ENCODE measurements around the gene AMIGO1. TPM values are rescaled to one million over a fixed set of nuclear protein-coding genes. Genes with fewer than 3 reads are reported as not detected.
A peak's percentile ranks its signal among the peaks of the same experiment; 100 is the strongest.

Gene AMIGO1
- total and polyA plus RNA-seq, 11 donors: 4.6 to 19.1 (median 13.4) TPM

DNA sequence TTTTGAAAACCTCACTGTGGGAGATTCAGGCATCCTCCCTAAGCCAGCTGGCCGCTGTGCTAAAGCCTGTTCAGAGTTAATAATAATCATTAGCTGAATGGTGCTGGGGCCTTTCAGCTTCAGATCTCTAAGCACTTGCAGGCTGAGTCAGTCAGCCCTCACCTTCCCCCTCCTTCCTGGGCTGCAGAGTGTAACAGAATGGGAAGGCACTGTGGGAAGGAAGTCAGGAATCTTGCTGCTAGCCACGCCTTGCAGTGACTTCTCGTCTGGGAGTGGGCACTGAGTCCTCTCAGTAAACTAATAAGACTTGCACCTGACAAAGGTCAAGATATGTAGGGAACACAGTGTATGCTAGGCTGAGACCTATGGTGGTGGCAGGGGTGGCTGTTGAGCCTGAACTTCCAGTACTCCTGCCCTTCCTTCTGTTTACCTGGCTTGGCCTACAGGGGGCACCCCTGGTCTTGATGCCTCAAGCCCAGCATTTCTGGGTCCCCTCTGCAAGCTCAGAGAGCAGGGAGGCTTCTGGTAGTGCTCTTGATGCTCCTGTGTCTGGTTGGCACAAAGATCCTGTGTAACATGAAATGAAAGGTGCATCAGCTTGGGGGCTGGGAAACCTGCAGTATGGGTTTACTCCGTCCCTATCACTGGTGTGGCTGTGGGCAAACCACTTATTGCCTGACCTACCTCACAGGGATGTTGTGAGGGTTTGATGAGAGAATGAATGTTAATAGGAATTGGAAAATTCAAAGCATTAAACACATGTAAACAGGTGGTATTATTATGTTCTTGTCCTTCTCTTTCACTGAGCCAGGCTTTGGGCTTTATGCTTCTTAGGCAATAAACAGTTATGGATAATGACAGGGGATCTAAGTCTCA lies 9.6 kb downstream of the AMIGO1 start:
- peak overlapping the region in 1 of 12 donors; percentile 51 for H3K27ac ChIP-seq
- ATAC-seq (peak in 1 of 4 donors; percentile 30), DNase-seq (no peak)

DNA sequence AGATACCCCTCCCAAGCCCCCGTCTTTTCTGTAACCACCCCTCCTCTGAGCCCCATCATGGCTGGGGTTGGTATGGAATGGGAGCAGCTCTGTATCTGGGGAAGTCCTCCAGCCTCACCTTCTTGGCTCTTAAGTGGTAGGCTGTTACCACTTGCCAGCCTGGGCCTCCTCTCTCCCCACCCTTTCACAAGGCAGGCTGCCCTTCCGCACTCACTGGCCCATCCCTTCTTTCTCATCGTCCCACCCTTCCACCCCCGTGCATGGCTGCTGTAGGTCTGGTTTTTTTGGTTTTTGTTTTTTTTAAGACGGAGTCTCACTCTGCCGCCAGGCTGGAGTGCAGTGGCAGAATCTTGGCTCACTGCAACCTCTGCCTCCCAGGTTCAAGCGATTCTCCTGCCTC lies 10.4 kb downstream of the AMIGO1 start:
- TF ChIP-seq, protein P1, sequence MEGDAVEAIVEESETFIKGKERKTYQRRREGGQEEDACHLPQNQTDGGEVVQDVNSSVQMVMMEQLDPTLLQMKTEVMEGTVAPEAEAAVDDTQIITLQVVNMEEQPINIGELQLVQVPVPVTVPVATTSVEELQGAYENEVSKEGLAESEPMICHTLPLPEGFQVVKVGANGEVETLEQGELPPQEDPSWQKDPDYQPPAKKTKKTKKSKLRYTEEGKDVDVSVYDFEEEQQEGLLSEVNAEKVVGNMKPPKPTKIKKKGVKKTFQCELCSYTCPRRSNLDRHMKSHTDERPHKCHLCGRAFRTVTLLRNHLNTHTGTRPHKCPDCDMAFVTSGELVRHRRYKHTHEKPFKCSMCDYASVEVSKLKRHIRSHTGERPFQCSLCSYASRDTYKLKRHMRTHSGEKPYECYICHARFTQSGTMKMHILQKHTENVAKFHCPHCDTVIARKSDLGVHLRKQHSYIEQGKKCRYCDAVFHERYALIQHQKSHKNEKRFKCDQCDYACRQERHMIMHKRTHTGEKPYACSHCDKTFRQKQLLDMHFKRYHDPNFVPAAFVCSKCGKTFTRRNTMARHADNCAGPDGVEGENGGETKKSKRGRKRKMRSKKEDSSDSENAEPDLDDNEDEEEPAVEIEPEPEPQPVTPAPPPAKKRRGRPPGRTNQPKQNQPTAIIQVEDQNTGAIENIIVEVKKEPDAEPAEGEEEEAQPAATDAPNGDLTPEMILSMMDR (IDR thresholded peaks at IDR 0.05): no peak
- no peak for TF ChIP-seq POLR2A (IDR thresholded peaks at IDR 0.05)
- Histone ChIP-seq H3K4me1 (peaks cover 0 to 39% (median 11%) of the 10 kb centered on the region in 12 donors), H3K9me3 (no peaks in the 10 kb centered on the region), H3K4me3 (no peak overlapping the region), H3K36me3 (peaks cover 0 to 50% (median 28%) of the 10 kb centered on the region in 9 donors), H3K27me3 (no peaks in the 10 kb centered on the region), H3K27ac (peak overlapping the region in 1 of 12 donors; percentile 44)
- no peak for ATAC-seq
- DNase-seq: no peak
- intact Hi-C loops (cut with DNase I): loop anchor here in 1 of 10 donors (2.0 kb wide), 1 partner anchor 32 kb away; no protein-coding TSS in a partner anchor
- 86 to 93% (median 91%) methylated on average over 7 of the region's 7 CpGs for WGBS, 4 donors

More for the DNA sequence above, 9.6 kb downstream of the AMIGO1 start:
- Histone ChIP-seq H3K4me3 (no peak overlapping the region), H3K9me3 (no peaks in the 10 kb centered on the region), H3K4me1 (peaks cover 0 to 34% (median 6%) of the 10 kb centered on the region in 12 donors), H3K36me3 (peaks cover 0 to 53% (median 31%) of the 10 kb centered on the region in 9 donors), H3K27me3 (no peaks in the 10 kb centered on the region)
- intact Hi-C loops (cut with DNase I): loop anchor here in 1 of 10 donors (2.0 kb wide), 1 partner anchor 31 kb away; no protein-coding TSS in a partner anchor
- WGBS, 4 donors: 72 to 80% (median 75%) methylated on average over 3 to 4 of the region's 4 CpGs
- TF ChIP-seq, protein P1 (IDR thresholded peaks at IDR 0.05): peak in 9 of 12 donors; percentile 20 to 46 (median 39)
- TF ChIP-seq POLR2A (IDR thresholded peaks at IDR 0.05): no peak

DNA sequence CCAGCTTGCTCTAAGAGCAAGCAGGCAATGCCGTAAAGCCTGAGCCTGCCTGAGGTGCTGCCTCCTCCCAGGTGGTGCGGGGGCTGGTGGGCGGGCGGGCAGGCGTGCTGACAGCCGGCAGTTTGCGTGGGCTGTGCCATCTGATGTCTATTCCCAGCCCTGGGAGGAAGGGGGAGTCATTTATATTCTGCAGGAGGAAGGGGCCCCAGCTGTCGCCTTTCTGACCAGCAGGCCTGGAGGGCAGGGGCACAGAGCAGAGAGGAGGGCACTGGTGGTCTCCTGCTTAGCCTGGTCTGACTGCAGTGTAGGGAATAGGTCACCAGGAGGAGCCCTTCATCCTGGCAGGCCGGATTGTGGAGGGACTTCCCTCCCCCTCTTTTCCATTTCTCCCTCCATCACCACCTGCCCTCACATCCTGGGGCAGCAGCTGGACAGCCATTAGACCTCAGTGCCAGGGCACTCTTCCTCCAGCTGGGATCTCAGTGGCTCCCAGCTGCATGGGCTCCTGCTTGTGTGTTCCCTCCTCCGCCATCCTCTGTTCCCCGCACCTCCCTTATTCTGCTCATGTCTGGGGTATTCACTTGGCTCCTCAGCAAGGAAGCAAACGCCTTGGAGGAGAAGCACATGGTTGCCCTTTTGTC lies 11.2 kb downstream of the AMIGO1 start:
- intact Hi-C loops (cut with DNase I): loop anchor here in 1 of 10 donors (2.0 kb wide), 1 partner anchor 33 kb away; no protein-coding TSS in a partner anchor
- Histone ChIP-seq H3K4me1 (peaks cover 0 to 43% (median 15%) of the 10 kb centered on the region in 12 donors), H3K36me3 (peaks cover 0 to 50% (median 28%) of the 10 kb centered on the region in 9 donors), H3K4me3 (no peak overlapping the region), H3K27me3 (no peaks in the 10 kb centered on the region), H3K27ac (no peak overlapping the region), H3K9me3 (no peaks in the 10 kb centered on the region)
- 77 to 86% (median 81%) methylated on average over 11 to 12 of the region's 12 CpGs for WGBS, 4 donors
- no peak for ATAC-seq
- DNase-seq: no peak
- TF ChIP-seq, protein P1 (IDR thresholded peaks at IDR 0.05): peak; percentile 25 to 64 (median 48)
- no peak for TF ChIP-seq POLR2A (IDR thresholded peaks at IDR 0.05)

All from heart left ventricle (tissue), 16 donors.